GM18498 (cell line): ENCODE results near the gene ATP10B.

Experiments
- ATAC-seq: cut with Tn5 transposase; IDR thresholded peaks from one replicate; pipeline ENCODE4 v1.9.1; 2021; ENCODE audit warnings: mild to moderate bottlenecking, moderate library complexity; ENCODE audit not compliant: unreplicated experiment

The ATP10B gene

DNA sequence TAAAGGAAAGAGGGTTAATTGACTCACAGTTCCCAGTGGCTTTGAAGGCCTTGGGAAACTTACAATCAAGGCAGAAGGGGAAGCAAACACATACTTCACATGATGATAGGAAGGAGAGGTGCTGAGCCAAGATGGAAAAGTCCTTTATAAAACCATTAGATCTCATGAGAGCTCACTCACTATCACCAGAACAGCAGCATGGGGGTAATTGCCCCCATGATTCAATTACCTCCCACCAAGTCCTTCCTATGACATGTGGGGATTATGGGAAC, 330.7 kb downstream of the ATP10B start:
- ATAC-seq = no peak

GRCh38 chr5:160520609-160521391, 331.2 kb downstream of the ATP10B start:
- ATAC-seq = no peak

- ATAC-seq = no peak
These were observed 335.1 kb downstream of the ATP10B start for GRCh38 chr5:160516696-160517530.

DNA sequence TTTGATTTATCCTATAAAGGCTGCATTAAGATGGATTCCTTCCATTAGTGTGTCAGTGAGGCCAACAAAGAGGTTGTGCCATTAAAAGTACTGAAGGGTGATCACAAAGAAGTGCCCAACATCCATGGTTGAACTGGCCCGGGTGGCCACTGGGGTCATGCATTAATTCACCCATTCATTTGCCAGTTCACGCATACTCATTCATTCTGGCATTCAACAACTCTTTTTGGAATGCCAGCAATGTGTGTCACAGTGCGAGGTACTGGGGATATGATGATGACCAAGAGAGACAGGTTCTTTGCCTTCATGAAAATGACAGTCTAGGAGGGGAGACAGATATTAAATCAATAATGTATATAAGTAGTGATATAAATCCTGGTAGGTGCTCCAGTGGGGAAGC, 337.1 kb downstream of the ATP10B start:
- no peak for ATAC-seq

DNA sequence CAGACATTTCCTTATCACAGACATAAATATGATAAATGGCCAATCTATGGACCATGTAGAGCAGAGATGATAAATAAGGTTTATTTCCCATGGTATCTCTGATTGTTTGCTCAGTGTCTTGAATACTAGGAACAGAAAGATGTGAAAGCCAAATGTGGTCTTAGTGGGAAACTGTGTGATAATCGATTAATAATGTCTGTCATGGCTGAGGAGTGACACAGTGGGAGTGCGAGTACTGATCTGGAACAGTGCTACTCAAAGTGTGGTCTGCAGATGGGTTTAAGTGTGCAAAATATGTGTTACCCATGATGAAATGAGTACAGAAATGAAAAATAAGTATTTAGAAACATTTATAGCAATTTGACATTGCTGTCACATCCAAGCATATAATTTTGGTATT, 337.8 kb downstream of the ATP10B start:
- no peak for ATAC-seq

DNA sequence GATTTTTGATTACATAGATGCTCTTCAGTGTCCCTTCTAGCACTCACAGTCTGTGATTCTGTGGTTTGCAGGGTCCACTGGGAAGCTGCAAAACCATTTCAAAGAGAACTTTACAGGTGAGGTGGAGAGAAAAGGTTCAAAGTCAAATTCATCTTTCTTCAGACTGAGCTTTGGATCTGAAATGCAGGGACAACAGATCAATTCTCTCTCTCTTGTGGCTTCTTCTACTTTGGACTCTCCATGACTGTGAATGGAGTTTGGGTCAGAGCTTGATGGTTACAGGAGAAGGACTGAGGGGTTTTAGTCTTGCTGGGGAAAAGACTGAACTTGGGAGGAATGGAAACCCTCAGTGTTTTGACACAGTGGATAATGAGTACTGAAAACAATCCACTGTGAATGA, 338.5 kb downstream of the ATP10B start:
- ATAC-seq = no peak
